ENCODE data around the gene RTKN.

DNA sequence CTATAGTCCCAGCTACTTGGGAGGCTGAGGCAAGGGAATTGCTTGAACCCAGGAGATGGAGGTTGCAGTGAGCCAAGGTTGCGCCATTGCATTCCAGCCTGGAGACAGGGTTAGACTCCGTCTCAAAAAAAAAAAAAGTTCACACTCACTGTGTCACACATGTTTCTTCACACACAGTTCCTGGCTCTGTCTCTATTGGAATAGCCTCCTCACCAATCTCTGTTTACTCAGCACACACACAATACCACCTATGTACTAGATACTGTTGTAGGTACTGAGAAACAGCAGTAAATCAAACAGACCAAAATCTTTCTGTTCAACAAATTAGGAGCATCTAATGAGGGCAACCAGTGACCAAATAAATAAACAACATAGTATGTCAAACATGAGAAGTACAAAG is 44.4 kb upstream of the RTKN start:
- TF ChIP-seq, protein P1, sequence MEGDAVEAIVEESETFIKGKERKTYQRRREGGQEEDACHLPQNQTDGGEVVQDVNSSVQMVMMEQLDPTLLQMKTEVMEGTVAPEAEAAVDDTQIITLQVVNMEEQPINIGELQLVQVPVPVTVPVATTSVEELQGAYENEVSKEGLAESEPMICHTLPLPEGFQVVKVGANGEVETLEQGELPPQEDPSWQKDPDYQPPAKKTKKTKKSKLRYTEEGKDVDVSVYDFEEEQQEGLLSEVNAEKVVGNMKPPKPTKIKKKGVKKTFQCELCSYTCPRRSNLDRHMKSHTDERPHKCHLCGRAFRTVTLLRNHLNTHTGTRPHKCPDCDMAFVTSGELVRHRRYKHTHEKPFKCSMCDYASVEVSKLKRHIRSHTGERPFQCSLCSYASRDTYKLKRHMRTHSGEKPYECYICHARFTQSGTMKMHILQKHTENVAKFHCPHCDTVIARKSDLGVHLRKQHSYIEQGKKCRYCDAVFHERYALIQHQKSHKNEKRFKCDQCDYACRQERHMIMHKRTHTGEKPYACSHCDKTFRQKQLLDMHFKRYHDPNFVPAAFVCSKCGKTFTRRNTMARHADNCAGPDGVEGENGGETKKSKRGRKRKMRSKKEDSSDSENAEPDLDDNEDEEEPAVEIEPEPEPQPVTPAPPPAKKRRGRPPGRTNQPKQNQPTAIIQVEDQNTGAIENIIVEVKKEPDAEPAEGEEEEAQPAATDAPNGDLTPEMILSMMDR (conservative IDR thresholded peaks at IDR 0.05 in 1 of 2, IDR thresholded peaks at IDR 0.05 in 1 of 2; ENCODE audit: extremely low read depth in 1 of 2, insufficient read depth in 1 of 2, low read depth in 1 of 2, low read length in 2 of 2), result no peak
- no peak for TF ChIP-seq EZH2 (IDR thresholded peaks at IDR 0.05; ENCODE audit: borderline replicate concordance, low read length)
